Measurements from ENCODE around the gene ARL4D. TPM values are rescaled to one million over a fixed set of nuclear protein-coding genes. Genes with fewer than 3 reads are reported as not detected.

ARL4D gene, protein sequence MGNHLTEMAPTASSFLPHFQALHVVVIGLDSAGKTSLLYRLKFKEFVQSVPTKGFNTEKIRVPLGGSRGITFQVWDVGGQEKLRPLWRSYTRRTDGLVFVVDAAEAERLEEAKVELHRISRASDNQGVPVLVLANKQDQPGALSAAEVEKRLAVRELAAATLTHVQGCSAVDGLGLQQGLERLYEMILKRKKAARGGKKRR
- total RNA-seq, result 1.1 and 1.6 TPM in 2 replicates

DNA sequence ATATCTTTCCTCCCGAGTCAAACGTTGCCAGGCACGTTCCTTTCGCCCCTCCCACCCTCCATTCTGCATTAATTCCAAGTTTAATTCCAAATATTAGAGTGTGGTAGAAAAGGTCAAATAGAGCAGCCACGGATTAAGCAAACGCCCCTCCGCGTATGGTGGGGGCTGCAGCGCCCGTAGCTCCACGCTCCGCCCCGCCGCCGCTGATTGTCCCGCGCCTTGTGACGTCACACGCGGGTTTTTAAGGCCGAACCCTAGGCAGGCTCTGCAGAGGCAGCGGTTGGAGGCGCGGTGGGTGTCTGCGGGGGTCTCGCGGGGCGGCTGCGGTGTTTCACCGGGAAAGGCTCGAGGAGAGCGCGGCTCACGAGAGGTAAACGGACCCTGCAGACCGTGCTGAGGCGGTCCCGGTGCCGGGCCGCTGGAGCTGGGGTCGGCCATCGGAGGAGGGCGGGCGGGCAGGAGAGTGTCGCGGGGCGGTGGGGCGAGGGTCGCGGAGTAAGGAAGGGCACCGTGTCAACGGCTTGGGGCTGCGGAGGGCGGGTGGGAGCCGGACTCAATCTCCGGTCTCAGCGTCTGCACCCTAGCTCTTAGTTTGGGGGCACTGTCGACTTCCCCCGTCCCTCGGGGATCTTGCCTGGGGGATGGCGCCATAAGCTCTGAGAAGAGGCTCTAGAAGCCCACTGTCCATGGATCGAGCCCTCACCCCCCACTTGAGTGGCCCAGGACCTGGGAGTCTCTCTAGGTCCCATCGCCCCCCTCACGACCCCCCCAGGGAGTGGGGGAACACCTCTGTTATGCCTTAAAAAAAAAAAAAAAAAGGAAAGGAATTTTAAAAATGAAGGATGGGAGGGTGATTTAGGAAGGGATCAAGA lies at the start of gene ARL4D:
ARL4D (plus strand) TSS at position 270 of the 872 bp plus-strand sequence. CDS start 740 bp downstream, outside the sequence.

Small RNA genes lying within 50 kb of the gene (small RNA-seq; reads per million reads assigned to genes)
- gene RNU6-1137P, result not detected
- not detected for gene RNU6-406P
- gene RNU6-470P, result not detected

Other genes with a start within 250 kb of the ARL4D start
- gene NBR1, start 227.8 kb upstream of the ARL4D start, total RNA-seq, result 84.2 and 92.1 TPM in 2 replicates
- 7.4 and 9.8 TPM in 2 replicates for gene TMEM106A, start 187.1 kb upstream of the ARL4D start, total RNA-seq
- not detected in 2 replicates for gene CCDC200, start 170.4 kb upstream of the ARL4D start, total RNA-seq
- not detected in 2 replicates for gene RNU2-1, start 165.0 kb upstream of the ARL4D start, total RNA-seq
- 49.3 and 58.0 TPM in 2 replicates for gene DHX8, start 85.0 kb downstream of the ARL4D start, total RNA-seq
- gene ETV4, start 147.3 kb downstream of the ARL4D start, total RNA-seq, result 20.3 and 20.5 TPM in 2 replicates